HG02852 (cell line): ENCODE results near the gene TCL1A.
"Not testable (repeated sequence)": the region's sequence is repeated elsewhere in the genome, so short reads cannot be mapped to it uniquely, and the experiment has no call there.

Experiments
- ATAC-seq: cut with Tn5 transposase; IDR thresholded peaks from one replicate; pipeline ENCODE4 v1.9.1; 2021; ENCODE audit warnings: mild to moderate bottlenecking, moderate library complexity; ENCODE audit not compliant: unreplicated experiment

TCL1A gene

GRCh38 chr14:95713596-95714371, at the start of gene TCL1A:
TSS of gene TCL1A (minus strand) at chr14:95714125. CDS start at chr14:95714066, 59 bp downstream.
- peak; percentile 80 for ATAC-seq

GRCh38 chr14:95763032-95763431, 49.1 kb upstream of the TCL1A start:
- not testable (repeated sequence) for ATAC-seq

GRCh38 chr14:95761436-95761835, 47.5 kb upstream of the TCL1A start:
- ATAC-seq: no peak

GRCh38 chr14:95760596-95760995, 46.7 kb upstream of the TCL1A start:
- ATAC-seq: no peak

GRCh38 chr14:95759941-95760340, 46.0 kb upstream of the TCL1A start:
- no peak for ATAC-seq

GRCh38 chr14:95758331-95758730, 44.4 kb upstream of the TCL1A start:
- no peak for ATAC-seq

- no peak for ATAC-seq
These were observed 42.8 kb upstream of the TCL1A start for GRCh38 chr14:95756751-95757150.

GRCh38 chr14:95756127-95756526, 42.2 kb upstream of the TCL1A start:
- ATAC-seq: no peak

- ATAC-seq: no peak
These were observed 27.9 kb upstream of the TCL1A start for GRCh38 chr14:95741781-95742180.

GRCh38 chr14:95741038-95741490, 27.1 kb upstream of the TCL1A start:
- no peak for ATAC-seq

GRCh38 chr14:95739356-95739755, 25.4 kb upstream of the TCL1A start:
- no peak for ATAC-seq

- no peak for ATAC-seq
These were observed 19.3 kb upstream of the TCL1A start for GRCh38 chr14:95733212-95733611.

GRCh38 chr14:95730126-95730525, 16.2 kb upstream of the TCL1A start:
- no peak for ATAC-seq

GRCh38 chr14:95729402-95730028, 15.6 kb upstream of the TCL1A start:
- ATAC-seq: peak; percentile 48

- no peak for ATAC-seq
These were observed 13.3 kb upstream of the TCL1A start for GRCh38 chr14:95727056-95727700.

GRCh38 chr14:95725685-95726336, 11.9 kb upstream of the TCL1A start:
- ATAC-seq: peak; percentile 85

- ATAC-seq: no peak
These were observed 8.7 kb upstream of the TCL1A start for GRCh38 chr14:95722525-95723190.

GRCh38 chr14:95712398-95712797, 1.5 kb downstream of the TCL1A start:
- ATAC-seq: no peak

GRCh38 chr14:95711476-95712176, 2.3 kb downstream of the TCL1A start:
- no peak for ATAC-seq

GRCh38 chr14:95710106-95710505, 3.8 kb downstream of the TCL1A start:
- ATAC-seq: no peak
